ENCODE measurements around the gene CFAP68.
"Not testable (repeated sequence)": the region's sequence is repeated elsewhere in the genome, so short reads cannot be mapped to it uniquely, and the experiment has no call there.

CFAP68 gene

GRCh38 chr11:111925953-111926352 lies 46.6 kb downstream of the CFAP68 start:
- H3K4me3 ChIP-seq (ENCODE audit: insufficient read depth, low read depth, low read length) = peak overlapping the region; percentile 55
- H3K9me3 ChIP-seq (ENCODE audit: control insufficient read depth, low read length) = no peaks in the 10 kb centered on the region
- 94 to 96% methylated on average over 16 of the region's 16 CpGs for WGBS, 2 experiments
- H3K27ac ChIP-seq (ENCODE audit: insufficient read depth, low read depth, low read length, poor library complexity, severe bottlenecking) = no peak overlapping the region
- H3K36me3 ChIP-seq (ENCODE audit: control insufficient read depth, insufficient read depth, low read length) = no peaks in the 10 kb centered on the region
- no peaks in the 10 kb centered on the region for H3K27me3 ChIP-seq (ENCODE audit: control insufficient read depth, insufficient read depth, low read length, poor library complexity, severe bottlenecking)
- H3K4me1 ChIP-seq (ENCODE audit: control insufficient read depth, insufficient read depth, low read length) = peaks cover 11% of the 10 kb centered on the region

GRCh38 chr11:111926505-111927391 lies 47.4 kb downstream of the CFAP68 start:
- no peaks in the 10 kb centered on the region for H3K9me3 ChIP-seq (ENCODE audit: control insufficient read depth, low read length)
- H3K4me3 ChIP-seq (ENCODE audit: insufficient read depth, low read depth, low read length) = peak overlapping the region; percentile 55
- H3K27me3 ChIP-seq (ENCODE audit: control insufficient read depth, insufficient read depth, low read length, poor library complexity, severe bottlenecking) = no peaks in the 10 kb centered on the region
- 1 to 2% methylated on average over 45 to 47 of the region's 47 CpGs for WGBS, 2 experiments
- peak overlapping the region; percentile 37 for H3K27ac ChIP-seq (ENCODE audit: insufficient read depth, low read depth, low read length, poor library complexity, severe bottlenecking)
- peaks cover 11% of the 10 kb centered on the region for H3K4me1 ChIP-seq (ENCODE audit: control insufficient read depth, insufficient read depth, low read length)
- H3K36me3 ChIP-seq (ENCODE audit: control insufficient read depth, insufficient read depth, low read length) = no peaks in the 10 kb centered on the region

GRCh38 chr11:111930472-111930871 lies 51.1 kb downstream of the CFAP68 start:
- Histone ChIP-seq H3K36me3 (ENCODE audit: control insufficient read depth, insufficient read depth, low read length) (no peaks in the 10 kb centered on the region), H3K27me3 (ENCODE audit: control insufficient read depth, insufficient read depth, low read length, poor library complexity, severe bottlenecking) (no peaks in the 10 kb centered on the region), H3K27ac (ENCODE audit: insufficient read depth, low read depth, low read length, poor library complexity, severe bottlenecking) (no peak overlapping the region), H3K9me3 (ENCODE audit: control insufficient read depth, low read length) (no peaks in the 10 kb centered on the region), H3K4me1 (ENCODE audit: control insufficient read depth, insufficient read depth, low read length) (peaks cover 18% of the 10 kb centered on the region), H3K4me3 (ENCODE audit: insufficient read depth, low read depth, low read length) (no peak overlapping the region)
- WGBS, 2 experiments = 80 to 91% methylated on average over 1 to 4 of the region's 4 CpGs

- 84 to 90% methylated on average over 2 of the region's 2 CpGs for WGBS, 2 experiments
- Histone ChIP-seq H3K4me3 (ENCODE audit: insufficient read depth, low read depth, low read length) (no peak overlapping the region), H3K27ac (ENCODE audit: insufficient read depth, low read depth, low read length, poor library complexity, severe bottlenecking) (no peak overlapping the region), H3K27me3 (ENCODE audit: control insufficient read depth, insufficient read depth, low read length, poor library complexity, severe bottlenecking) (no peaks in the 10 kb centered on the region), H3K4me1 (ENCODE audit: control insufficient read depth, insufficient read depth, low read length) (peaks cover 21% of the 10 kb centered on the region), H3K36me3 (ENCODE audit: control insufficient read depth, insufficient read depth, low read length) (no peaks in the 10 kb centered on the region), H3K9me3 (ENCODE audit: control insufficient read depth, low read length) (no peaks in the 10 kb centered on the region)
Measured at GRCh38 chr11:111932611-111932950, 53.2 kb downstream of the CFAP68 start.

GRCh38 chr11:111933176-111933575 lies 53.8 kb downstream of the CFAP68 start:
- not testable (repeated sequence) for H3K27ac ChIP-seq (ENCODE audit: insufficient read depth, low read depth, low read length, poor library complexity, severe bottlenecking); H3K4me3 ChIP-seq (ENCODE audit: insufficient read depth, low read depth, low read length); H3K27me3 ChIP-seq (ENCODE audit: control insufficient read depth, insufficient read depth, low read length, poor library complexity, severe bottlenecking); H3K9me3 ChIP-seq (ENCODE audit: control insufficient read depth, low read length); H3K36me3 ChIP-seq (ENCODE audit: control insufficient read depth, insufficient read depth, low read length)
- 93 to 94% methylated on average over 14 of the region's 14 CpGs for WGBS, 2 experiments
- H3K4me1 ChIP-seq (ENCODE audit: control insufficient read depth, insufficient read depth, low read length) = peaks cover 27% of the 10 kb centered on the region

DNA sequence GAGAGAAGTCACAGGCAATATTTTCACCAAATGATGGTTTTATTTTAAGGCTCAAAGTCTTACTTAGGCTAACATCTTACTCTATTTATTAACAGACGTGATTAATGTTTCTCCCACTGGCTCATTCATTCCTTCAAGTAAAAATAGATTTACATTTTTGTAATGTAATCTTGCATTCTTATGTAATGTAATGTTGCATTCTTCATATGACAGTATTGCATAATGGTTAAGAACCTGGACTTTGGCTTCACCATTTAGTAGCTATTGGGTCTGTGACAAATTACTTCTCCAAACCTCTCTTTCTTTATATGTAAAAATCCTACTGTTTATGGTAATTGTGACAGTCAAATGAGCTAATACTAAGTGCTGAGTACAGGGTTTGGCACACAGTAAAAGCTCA lies 54.5 kb downstream of the CFAP68 start:
- WGBS, 2 experiments = 100% methylated on average over 1 of the region's 1 CpG; no CpG with 5 or more reads in 1 of the 2 experiments

GRCh38 chr11:111934306-111934705 lies 55.0 kb downstream of the CFAP68 start:
- H3K4me3 ChIP-seq (ENCODE audit: insufficient read depth, low read depth, low read length) = no peak overlapping the region
- H3K9me3 ChIP-seq (ENCODE audit: control insufficient read depth, low read length) = no peaks in the 10 kb centered on the region
- no peaks in the 10 kb centered on the region for H3K27me3 ChIP-seq (ENCODE audit: control insufficient read depth, insufficient read depth, low read length, poor library complexity, severe bottlenecking)
- no peak overlapping the region for H3K27ac ChIP-seq (ENCODE audit: insufficient read depth, low read depth, low read length, poor library complexity, severe bottlenecking)
- WGBS, 2 experiments = 83 to 100% methylated on average over 1 of the region's 1 CpG
- peaks cover 35% of the 10 kb centered on the region for H3K4me1 ChIP-seq (ENCODE audit: control insufficient read depth, insufficient read depth, low read length)
- no peaks in the 10 kb centered on the region for H3K36me3 ChIP-seq (ENCODE audit: control insufficient read depth, insufficient read depth, low read length)

More for the DNA sequence above, 54.5 kb downstream of the CFAP68 start:
- H3K27me3 ChIP-seq (ENCODE audit: control insufficient read depth, insufficient read depth, low read length, poor library complexity, severe bottlenecking) = no peaks in the 10 kb centered on the region
- no peak overlapping the region for H3K4me3 ChIP-seq (ENCODE audit: insufficient read depth, low read depth, low read length)
- H3K36me3 ChIP-seq (ENCODE audit: control insufficient read depth, insufficient read depth, low read length) = no peaks in the 10 kb centered on the region
- H3K27ac ChIP-seq (ENCODE audit: insufficient read depth, low read depth, low read length, poor library complexity, severe bottlenecking) = no peak overlapping the region
- H3K4me1 ChIP-seq (ENCODE audit: control insufficient read depth, insufficient read depth, low read length) = peaks cover 34% of the 10 kb centered on the region
- H3K9me3 ChIP-seq (ENCODE audit: control insufficient read depth, low read length) = no peaks in the 10 kb centered on the region
